ENCODE results near the gene ZMAT2.
A peak's percentile ranks its signal among the peaks of the same experiment; 100 is the strongest.
"Not testable (repeated sequence)": the region's sequence is repeated elsewhere in the genome, so short reads cannot be mapped to it uniquely, and the experiment has no call there.

The ZMAT2 gene
- 37.4 to 63.8 reads per million in 2 donors for total RNA-seq

- DNase-seq = peak; percentile 79 to 98 (median 90)
Observed at GRCh38 chr5:140700177-140701144, at the start of gene ZMAT2. Gene ZMAT2, plus strand, starts transcription at chr5:140700447. Its CDS starts 14 bp downstream, at chr5:140700461.

DNA sequence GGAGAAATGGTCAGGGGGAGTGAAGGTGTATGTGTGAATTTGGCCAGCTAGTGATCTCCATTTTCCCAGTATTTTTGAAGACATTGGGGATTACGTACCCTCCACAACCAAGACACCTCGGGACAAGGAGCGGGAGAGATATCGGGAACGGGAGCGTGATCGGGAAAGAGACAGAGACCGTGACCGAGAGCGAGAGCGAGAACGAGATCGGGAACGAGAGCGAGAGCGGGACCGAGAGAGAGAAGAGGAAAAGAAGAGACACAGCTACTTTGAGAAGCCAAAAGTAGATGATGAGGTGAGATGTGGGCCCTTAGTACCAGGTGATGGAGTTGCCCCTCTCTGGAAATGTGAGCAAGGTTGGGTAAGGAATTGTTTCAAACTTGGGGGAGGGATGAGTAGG lies 41.4 kb upstream of the ZMAT2 start:
- DNase-seq = no peak

GRCh38 chr5:140660371-140660770 lies 39.9 kb upstream of the ZMAT2 start:
- DNase-seq = not testable (repeated sequence)

DNA sequence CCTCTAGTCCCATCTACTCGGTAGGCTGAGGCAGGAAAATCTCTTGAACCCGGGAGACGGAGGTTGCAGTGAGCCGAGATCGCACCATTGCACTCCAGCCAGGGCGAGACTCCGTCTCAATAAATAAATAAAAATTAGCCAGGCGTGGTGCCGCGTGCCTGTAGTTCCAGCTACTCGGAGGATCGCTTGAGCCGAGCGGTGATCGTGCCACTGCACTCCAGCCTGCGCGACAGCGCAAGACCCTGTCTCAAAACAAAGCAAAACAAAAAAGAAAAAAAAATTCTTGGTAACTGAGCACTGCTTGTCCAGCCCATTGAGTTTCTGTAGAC lies 36.3 kb upstream of the ZMAT2 start:
- no peak for DNase-seq

- DNase-seq = peak; percentile 90 to 97 (median 95)
Observed at GRCh38 chr5:140664359-140665119, 35.7 kb upstream of the ZMAT2 start, which contains the start of gene WDR55. Gene WDR55, plus strand, starts transcription at chr5:140664904. Its CDS starts 9 bp downstream, at chr5:140664913.

- not testable (repeated sequence) for DNase-seq
Observed at GRCh38 chr5:140671035-140671434, 29.2 kb upstream of the ZMAT2 start.

DNA sequence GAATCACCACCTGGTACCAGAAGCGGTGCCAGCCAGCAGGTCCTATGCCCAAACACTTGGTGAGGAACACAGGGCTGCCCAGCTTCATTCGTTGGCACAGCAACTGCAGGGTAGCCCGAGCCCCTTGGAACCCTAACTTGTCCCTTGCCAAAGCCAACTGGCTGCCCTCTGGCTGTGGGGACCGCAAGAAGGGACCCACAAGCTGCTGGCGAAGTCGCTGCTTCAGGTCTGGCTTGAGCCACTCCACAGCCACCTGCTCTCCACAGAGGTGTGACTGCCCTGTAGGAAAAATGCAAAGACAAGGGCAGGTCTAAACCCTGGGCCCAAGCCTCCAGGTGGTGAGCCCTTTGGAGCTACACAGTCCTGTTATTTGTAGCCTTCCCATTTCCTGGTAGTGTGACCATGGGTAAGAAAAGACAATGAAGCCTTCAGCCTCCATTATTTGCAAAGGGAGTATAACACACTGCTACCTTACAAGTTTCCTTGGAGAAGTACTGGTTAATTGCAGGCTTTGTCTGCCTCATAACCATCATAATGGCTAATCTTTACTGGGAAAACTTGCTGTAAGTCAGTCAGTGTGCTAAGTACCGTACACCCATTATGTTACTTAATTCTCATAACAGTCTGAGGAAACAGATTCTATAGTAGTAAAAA lies 28.6 kb upstream of the ZMAT2 start:
- no peak for DNase-seq

GRCh38 chr5:140672455-140673186 lies 27.6 kb upstream of the ZMAT2 start:
- no peak for DNase-seq

GRCh38 chr5:140673187-140673976 lies 26.9 kb upstream of the ZMAT2 start, which contains the start of gene DND1:
Gene DND1, minus strand, starts transcription at chr5:140673576. Its CDS starts 34 bp downstream, at chr5:140673542.
- no peak for DNase-seq

GRCh38 chr5:140674211-140674610 lies 26.0 kb upstream of the ZMAT2 start:
- no peak for DNase-seq

GRCh38 chr5:140674629-140675028 lies 25.6 kb upstream of the ZMAT2 start:
- DNase-seq = no peak

GRCh38 chr5:140677947-140678346 lies 22.3 kb upstream of the ZMAT2 start:
- no peak for DNase-seq

DNA sequence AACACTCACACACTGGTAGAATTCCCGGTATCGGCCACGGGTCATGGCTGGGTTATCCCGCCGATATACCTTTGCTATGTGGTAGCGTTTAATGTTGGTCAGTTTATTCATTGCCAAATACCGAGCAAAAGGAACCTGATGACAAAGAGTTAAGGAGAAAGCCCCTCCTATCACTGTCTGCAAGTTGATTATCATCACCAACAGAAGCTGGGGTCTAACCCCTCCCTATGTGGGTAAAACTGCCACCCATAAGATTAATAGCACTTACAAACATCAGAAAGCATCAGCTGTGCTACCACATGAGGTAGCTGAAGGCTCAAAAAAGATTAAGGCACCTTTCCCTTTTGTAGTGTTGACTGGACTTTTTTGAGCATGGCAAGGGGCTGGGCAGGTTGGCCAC lies 21.3 kb upstream of the ZMAT2 start:
- DNase-seq = no peak

GRCh38 chr5:140690376-140690932 lies 9.8 kb upstream of the ZMAT2 start:
- DNase-seq = no peak

DNA sequence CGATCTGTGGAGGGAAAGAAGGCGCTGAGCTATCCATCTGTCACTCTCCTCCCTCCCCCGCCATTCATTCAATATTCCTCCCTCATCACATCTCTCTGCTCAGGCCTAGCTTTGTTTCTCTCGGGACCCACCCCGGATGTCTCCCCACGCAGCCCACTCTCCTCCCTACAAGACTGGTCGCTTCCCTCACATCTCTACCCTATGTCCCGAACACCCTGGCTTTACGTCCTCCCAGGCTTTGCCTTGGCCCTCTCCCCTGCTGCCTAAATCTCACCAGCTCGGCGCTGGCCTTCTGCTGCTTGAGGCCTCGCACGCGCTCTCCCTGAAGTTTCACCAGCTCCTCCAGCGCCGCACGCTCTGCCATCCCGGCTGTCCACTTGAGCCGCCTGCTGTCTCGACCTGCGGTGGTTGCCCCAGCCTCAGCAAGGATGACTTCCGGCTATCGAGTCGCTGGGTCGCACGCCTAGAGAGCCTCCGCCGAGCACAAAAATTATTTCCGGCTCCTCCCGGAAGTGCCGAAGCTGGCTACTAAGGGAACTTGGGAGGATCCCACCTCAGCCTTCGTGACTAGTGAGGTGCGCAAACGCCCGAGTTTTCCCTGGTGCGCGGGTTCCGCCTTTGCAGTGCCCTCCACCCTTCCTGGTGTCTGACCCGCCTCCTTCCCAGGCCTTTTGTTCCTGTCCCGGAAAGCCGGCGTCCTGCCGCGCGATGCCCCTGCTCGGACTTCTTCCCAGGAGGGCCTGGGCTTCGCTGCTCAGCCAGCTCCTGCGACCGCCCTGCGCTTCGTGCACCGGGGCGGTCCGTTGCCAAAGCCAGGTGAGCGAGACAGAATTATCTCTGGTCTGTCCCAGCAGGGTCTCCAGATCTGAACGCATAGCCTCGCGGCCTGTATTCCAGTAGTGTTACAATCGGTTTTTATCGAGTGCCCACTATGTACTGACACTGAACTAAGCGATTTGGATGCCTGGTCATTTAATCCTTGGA lies 9.0 kb upstream of the ZMAT2 start, which contains the start of the genes HARS1 and HARS2:
Gene HARS1 (minus strand): TSS at position 430 of the 984 bp plus-strand sequence. CDS start 66 bp downstream, at position 364.
Gene HARS2 (plus strand): TSS at position 515 of the 984 bp plus-strand sequence. CDS start 194 bp downstream, at position 709.
- peak; percentile 51 to 89 (median 78) for DNase-seq

DNA sequence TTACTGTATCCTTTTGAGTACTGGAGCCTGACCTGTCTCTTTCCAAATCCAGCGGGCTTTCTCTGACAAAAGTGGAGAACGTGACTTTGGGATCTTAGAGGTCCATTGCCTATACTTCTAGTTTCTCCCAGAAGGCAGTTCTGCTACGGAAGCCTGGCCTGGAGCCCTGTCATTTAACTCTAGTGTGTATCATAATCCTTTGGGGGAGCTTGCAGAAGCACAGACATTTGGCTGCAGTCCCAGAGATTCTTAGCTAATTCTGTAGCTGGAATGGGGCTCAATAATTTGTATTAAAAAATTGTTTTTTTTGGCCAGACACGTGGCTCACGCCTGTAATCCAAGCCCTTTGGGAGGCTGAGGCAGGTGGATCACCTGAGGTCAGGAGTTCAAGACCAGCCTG lies 6.0 kb upstream of the ZMAT2 start:
- no peak for DNase-seq

GRCh38 chr5:140696891-140697492 lies 3.3 kb upstream of the ZMAT2 start:
- no peak for DNase-seq

DNA sequence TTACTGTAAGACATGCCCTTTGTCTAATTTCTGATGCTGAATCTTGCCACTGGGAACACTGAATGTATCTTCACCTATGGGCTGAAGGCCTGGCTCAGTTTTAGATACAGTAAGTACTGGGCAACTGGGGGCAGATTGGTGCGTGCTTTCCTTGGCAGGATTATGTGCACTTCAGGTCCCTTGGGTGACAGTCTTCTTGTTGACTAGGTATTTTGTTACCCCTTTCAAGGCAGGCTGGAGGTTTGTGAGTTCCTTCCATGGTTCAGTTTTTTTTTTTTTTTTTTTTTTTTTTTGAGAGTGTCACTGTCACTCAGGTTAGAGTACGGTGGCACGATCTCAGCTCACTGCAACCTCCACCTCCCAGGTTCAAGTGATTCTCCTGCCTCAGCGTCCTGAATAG lies 7.6 kb downstream of the ZMAT2 start:
- no peak for DNase-seq

DNA sequence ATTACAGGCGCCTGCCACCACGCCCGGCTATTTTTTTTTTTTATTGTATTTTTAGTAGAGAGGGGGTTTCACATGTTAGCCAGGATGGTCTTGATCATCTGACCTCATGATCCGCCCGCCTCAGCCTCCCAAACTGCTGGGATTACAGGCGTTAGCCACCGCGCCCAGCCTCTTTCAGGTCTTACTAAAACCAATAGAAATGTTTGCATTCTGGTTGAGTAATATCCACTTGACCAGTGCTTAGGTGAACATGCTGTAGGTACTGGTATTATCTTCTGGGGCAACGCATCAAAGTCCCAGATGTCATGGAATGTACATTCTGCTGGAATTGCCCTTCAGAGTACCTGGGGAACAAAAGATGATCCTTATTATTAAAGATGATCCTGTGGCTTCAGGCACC lies 8.5 kb downstream of the ZMAT2 start:
- DNase-seq = not testable (repeated sequence)

Data from T-helper 2 cell (primary cell).